Stimulated activated CD4-positive, alpha-beta T cell treated with anti-CD3 and anti-CD28 coated beads, Interleukin-2, amount 100 ng/mL, for 4 hours (primary cell): ENCODE data around the gene TMEM123.
"Not testable (repeated sequence)": the region's sequence is repeated elsewhere in the genome, so short reads cannot be mapped to it uniquely, and the experiment has no call there.

Experiments used
- DNase-seq: peaks from one replicate; pipeline ENCODE4 v3.0.0-alpha.2; 2020; ENCODE audit warnings: low read depth

TMEM123 gene

DNA sequence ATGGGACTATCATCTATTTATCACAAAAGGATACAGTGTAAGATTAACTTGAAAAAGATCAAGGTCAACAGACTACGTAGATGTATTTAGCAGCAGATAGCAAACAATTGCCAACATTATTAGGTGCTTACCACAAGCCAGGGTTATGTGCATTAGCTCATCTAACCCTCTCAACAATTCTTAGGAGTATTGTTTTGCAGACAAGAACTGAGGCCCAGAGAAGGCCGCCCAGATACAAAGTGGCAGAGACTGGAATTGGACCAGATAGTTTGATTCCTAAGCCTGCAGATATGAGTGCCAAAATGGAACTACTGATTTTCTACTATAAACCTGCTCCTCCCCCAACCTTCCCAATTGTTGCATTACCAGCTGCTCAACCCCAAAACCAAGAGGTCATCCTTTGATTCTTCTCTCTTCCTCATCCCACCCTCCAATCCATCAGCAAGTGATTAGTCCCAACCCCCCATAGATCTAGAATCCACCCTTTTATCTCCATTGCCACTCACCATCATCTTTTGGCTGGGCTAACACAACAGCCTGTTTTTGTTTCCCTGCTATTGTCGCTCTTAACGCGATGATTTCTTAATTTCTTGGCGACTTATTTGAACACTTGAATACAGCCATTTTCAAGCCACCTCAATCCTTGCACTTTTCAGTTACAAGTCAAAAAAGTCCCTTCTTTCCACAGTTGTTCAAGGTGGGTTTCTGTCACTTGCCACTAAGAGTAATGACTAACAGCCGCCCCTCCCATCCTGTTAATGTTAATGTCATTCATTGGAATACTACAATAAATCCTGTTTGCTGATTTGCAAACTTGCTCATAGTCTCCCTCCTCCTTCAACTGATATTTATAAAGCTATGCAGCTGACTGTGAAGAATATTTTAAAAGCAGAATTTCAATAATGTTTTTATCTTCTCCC is 2.7 kb downstream of the TMEM123 start:
- no peak for DNase-seq

DNA sequence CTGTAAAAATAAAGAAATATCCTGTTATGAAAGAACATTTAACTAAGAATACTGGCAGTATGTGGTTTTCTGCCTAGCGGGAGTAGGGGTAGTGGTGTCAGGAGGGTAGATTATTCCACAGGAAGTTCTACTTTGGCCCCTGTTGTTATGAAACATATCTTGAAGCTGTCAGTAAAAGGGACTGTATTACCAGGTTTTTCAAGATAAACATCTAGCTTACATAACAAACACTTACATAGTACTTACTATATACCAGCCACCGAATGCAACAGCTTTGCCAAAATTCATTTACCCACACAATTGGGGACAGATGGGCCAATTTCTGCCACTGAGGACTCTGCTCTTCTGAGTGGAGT is 3.7 kb downstream of the TMEM123 start:
- DNase-seq, result no peak

DNA sequence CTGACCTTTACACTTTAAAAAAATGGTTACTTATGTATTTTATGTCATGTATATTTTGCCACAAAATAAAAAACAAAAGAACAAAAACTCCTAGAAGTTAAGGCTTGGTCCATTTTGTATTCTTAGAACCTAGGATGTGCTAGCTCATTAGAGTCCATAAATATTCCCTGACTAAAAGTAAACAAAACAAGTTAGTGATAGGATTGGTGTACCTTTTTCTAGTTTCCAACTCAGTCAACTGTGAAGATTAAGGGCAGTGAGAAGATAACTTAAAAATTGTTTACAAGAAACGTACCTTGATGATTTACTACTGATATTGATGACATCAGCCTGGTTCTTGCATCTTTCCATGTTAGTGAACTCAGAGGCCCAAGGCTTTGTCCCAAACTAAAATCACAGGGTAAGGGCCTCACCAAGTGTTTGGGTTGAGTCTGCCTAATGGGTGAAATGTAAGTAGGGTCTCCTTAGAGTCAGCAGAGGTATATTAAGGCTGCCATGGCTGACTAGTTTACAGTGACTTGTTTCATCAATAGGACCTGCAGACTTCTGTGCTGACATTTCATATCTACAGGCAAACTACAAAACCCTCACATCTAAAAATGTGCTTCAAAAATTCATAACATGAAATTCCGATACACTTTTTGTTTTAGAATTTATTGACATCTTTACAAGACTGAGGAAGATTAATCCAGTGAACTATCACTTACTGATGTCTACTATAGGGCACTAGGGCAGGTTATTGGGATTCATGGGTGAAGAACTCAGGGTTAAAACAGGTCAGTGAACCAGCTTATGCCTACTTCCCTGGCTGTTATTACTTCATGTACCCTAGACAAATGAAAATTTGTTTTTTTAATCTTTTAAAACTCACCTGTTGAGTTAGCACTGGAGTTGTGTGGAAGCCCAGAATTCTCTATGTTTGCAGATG is 4.4 kb downstream of the TMEM123 start:
- DNase-seq, result no peak

DNA sequence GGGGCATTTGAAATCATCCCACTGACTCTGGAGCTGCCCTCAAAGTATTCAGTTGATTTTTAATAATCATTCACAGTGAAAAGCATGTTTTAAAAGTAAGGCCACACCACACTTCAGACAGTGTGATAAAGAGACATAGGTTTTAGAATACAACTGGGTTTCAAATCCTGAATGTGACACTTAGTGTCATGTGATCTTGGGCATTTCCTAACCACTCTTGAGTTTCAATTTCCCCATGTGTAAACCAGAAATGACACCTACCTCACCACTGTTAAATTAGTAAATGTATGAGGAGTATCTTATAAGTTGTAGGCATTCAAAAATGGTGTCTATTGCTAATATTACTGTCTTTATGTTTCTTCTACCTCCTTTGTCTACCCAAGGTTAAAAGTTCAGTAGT is 5.4 kb downstream of the TMEM123 start:
- DNase-seq, result no peak

DNA sequence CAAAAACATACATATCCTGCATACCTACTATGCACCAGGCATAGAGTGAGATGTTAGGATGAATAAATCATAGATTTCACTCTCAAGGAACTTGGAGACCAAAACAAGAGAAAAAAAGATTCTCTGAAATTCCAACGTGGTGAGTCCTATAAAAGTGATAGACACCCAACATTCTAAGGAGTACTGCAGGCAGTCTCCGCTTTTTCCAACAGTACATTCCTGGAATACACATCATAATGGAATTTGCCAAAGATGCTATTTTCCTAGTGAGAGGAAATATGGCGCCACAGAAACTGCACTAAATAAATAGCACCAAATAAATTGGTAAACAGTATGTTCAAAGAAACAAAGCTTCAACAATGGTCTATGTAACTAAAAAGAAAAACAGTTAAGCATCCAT is 6.0 kb downstream of the TMEM123 start:
- DNase-seq, result no peak

DNA sequence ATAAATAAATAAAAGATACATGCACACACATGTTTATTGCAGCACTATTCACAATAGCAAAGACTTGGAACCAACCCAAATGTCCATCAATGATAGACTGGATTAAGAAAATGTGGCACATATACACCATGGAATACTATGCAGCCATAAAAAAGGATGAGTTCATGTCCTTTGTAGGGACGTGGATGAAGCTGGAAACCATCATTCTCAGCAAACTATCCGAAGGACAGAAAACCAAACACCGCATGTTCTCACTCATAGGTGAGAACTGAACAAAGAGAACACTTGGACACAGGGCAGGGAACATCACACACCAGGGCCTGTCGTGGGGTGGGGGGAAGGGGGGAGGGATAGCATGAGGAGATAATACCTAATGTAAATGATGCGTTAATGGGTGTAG is 7.9 kb downstream of the TMEM123 start:
- DNase-seq, result not testable (repeated sequence)

DNA sequence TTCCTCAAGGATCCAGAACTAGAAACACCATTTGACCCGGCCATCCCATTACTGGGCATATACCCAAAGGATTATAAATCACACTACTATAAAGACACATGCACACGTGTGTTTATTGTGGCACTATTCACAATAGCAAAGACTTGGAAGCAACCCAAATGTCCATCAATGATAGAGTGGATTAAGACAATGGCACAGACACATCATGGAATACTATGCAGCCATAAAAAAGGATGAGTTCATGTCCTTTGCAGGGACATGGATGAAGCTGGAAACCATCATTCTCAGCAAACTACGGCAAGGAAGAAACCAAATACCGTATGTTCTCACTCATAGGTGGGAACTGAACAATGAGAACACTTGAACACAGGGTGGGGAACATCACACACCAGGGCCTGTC is 8.4 kb downstream of the TMEM123 start:
- not testable (repeated sequence) for DNase-seq

DNA sequence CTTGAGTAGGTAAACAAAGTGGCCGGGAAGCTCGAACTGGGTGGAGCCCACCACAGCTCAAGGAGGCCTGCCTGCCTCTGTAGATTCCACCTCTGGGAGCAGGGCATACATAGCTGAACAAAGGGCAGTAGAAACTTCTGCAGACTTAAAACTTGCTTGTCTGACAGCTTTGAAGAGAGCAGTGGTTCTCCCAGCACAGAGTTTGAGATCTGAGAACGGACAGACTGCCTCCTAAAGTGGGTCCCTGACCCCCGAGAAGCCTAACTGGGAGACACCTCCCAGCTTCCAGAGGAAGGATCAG is 13.6 kb downstream of the TMEM123 start:
- not testable (repeated sequence) for DNase-seq

DNA sequence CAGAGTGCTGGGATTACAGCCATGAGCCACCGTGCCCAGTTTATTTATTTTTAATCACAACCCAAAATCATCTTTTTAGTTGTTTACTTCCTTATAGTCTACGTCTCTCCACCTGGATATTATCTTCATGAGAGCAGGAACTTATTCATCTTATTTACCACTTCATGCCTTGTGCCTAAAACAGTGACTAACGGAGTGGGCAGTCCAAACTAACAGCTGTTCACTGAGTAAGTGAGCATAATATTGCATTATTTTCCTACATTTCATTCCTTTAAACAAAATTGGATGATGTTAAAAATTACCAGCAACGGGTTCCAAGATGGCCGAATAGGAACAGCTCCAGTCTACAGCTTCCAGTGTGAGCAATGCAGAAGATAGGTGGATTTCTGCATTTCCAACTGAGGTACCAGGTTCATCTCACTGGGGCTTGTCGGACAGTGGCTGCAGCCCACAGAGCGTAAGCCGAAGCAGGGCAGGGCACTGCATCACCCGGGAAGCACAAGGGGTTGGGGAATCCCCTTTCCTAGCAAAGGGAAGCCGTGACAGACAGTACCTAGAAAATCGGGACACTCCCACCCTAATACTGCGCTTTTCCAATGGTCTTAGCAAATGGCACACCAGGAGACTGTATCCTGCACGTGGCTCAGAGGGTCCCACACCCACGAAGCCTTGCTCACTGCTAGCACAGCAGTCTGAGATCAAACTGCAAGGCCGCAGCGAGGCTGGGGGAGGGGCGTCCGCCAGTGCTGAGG is 14.1 kb downstream of the TMEM123 start:
- DNase-seq, result no peak

DNA sequence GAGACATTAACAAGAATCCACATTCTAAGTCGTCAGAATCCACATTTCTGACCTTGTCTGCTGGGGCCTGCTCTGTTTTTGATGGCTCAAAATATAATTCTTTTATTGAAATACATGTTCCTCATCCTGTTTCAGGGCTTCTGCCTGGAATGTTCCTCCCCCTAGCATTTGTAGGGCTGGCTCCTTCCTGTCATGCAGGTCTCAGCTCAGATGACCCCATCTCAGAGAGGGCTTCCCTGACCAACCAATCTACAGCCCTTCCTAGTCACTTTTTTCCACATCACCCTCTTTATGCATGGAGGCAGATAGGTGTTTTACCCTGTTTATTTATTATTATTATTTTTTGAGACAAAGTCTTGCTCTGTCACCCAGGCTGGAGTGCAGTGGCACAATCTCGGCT is 14.8 kb downstream of the TMEM123 start:
- no peak for DNase-seq

DNA sequence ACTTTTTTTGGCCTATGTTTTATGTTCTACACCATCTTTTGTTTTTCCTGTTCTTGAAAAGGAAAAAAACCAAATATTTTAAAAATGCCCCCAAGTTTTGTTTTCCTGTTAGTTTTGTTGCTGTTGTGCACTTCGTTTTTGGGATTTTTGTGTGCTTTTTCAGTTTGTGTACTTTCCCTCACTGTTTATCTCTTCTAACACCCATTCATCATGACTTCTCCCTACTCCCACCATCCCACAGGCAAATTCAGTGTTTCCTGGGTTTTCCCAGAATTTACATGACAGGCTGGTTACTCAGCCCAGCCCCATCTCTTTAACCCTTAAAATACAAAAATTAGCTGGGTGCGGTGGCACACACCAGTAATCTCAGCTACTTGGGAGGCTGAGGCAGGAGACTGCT is 15.6 kb downstream of the TMEM123 start:
- no peak for DNase-seq

DNA sequence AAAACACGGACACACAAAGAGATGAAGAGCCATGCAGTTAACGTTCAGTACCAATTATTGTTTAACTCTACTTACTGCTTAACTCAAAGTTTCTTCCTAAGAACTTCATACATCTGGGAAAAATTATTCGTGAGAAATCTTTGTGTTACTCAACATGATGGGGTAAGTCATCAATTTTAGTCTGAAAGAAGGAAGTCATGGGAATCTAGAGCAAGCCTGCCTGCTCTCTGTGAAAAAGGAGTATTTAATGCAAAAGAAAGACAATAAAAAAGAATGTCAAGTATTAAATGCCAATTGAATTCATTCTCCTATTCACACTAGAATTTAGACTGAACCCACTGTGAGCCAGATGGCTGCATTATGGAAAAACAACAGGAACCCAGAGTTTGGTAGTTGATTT is 16.0 kb downstream of the TMEM123 start:
- no peak for DNase-seq

DNA sequence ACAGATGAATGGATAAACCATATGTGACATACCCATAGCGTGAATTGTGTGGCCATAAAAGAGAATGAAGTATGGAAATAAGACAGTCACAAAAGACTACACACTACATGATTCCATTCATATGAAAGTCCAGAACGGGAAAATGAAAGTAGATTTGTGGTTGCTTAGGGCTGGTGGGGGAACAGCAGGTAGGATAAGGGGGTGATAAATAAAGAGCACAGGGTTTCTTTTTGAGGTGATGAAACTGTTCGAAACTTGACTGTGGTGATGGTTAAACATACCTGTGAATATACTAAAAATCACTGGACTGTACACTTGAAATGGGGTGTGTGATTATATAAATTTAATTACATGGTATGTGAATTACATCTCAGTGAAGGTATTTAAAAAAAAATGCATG is 16.9 kb downstream of the TMEM123 start:
- no peak for DNase-seq

DNA sequence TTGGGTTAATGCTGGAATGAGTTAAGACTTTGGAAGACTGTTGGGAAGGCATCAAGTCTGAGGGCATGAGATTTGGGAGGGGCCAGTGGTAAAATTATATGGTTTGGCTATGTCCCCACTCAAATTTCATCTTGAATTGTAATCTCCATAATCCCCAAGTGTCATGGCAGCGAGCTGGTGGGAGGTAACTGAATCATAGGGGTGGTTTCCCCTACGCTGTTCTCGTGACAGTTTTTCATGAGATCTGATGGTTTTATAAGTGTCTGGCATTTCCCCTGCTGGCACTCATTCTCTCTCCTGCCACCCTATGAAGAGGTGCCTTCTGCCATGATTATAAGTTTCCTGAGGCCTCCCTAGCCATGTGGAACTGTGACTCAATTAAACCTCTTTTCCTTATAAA is 19.0 kb downstream of the TMEM123 start:
- not testable (repeated sequence) for DNase-seq

DNA sequence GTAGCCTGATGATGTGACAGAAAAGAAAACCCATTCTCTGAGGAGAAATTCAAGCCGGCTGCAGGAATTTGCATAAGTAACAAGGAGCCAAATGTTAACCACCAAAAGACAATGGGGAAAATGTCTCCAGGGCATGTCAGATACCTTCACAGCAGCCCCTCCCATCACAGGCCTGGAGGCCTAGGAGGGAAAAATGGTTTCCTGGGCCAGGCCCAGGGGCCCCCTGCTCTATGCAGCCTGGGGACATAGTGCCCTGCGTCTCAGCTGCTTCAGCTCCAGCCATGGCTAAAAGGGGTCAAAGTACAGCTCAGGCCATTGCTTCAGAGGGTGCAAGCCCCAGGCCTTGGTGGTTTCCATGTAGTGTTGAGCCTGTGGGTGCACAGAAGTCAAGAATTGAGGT is 20.0 kb downstream of the TMEM123 start:
- DNase-seq, result not testable (repeated sequence)

DNA sequence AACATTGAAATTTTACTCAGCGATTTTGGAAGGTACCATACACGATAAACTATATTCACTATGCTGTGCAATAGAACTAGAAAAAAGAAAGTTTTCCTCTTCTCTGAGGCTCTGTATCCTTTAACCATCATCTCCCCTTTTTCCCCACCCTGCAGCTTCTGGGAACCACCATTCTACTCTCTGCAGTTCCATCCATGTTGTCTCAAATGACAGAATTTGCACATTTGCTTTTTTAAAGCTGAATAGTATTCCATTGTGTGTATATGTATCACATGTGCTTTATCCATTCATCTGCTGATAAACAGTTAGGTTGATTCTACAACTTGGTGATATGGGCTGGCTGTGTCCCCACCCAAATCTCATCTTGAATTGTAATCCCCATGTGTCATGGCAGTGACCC is 21.2 kb downstream of the TMEM123 start:
- no peak for DNase-seq

DNA sequence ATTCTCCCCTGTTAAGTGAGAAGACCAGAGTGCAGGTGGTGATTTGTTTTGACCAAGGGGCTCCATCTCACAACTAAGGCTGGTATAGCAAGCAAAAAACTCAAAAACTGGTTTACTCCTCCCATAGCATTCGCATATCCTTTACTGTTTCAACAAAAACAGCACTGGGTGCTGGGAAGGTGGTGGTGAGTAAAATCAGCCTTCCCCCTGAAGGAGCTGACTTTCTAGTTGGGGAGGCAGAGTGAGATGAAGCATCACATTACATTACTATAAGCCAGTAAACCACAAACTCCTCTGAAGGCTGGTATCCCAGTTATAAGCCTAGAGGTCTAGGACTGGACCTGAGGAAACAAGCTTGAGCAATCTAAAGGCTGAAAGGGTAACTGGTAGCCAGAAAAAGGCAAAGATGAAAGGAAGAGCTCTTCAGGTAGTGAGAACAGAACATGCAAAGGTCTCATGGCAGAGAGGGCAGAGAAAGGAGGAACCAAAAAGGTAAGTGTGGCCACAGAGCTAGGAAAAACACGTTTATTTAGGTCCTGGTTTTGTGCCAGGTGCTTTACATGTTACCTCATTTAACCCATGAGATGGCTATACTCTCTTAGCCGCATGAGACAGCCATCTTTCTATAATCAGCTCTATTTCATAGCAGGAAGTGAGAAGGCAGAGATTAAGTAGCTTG is 22.3 kb downstream of the TMEM123 start:
- no peak for DNase-seq

DNA sequence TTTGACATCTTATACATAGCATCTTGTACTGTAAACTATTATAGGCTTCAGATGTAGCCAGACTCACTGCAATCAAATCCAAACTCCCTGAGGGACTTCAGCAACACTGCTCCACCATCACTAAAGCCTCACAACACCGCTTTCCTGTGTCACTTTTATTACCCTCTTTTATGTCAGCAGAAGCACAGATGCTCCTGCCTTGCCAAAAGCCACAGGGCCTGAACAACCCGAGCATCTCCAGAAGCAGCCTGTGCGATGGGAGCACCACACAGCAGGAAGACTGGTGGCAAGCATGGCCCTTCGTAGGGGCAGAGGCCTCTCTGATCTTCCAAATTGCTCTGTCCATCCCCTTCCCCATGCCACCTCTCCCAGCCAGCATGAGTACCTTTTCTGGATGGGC is 22.9 kb downstream of the TMEM123 start:
- DNase-seq, result no peak

DNA sequence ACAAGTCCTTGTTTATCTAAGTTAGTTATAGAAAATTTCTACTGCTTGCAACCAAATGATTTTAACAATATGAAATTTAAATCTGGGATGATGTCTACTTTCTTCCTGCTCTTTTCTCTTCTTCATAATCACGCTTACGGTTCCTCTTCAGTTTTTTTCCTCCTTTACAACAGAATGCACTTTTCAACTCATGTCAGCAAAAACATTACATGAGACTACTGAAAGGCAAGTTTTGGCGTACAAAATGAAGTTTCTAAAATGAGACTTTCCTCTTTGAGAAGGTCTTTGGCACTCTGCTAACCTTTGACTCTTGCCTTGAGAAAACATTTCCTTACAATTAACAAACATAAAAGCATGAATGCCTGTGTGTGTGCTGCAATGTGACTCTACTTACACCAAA is 23.3 kb downstream of the TMEM123 start:
- no peak for DNase-seq

DNA sequence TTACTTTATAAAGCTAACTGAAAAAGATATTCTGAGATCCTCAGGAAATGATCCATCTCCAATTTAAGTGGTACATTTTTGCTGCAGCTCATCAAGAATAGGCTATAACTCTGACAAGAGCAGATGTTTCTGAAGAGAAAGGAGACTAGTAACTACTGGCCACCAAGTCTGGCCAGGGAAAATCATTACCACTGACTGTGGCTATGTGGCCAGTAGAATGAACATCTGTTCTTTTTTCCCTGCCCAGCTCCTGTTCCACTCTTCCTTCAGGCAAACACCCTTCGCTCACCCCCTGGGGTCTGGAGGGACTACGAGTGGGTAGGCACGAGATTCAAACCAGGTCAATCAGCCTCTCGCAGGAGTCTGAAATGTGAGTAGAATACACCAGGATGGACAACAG is 23.9 kb downstream of the TMEM123 start:
- DNase-seq, result no peak

DNA sequence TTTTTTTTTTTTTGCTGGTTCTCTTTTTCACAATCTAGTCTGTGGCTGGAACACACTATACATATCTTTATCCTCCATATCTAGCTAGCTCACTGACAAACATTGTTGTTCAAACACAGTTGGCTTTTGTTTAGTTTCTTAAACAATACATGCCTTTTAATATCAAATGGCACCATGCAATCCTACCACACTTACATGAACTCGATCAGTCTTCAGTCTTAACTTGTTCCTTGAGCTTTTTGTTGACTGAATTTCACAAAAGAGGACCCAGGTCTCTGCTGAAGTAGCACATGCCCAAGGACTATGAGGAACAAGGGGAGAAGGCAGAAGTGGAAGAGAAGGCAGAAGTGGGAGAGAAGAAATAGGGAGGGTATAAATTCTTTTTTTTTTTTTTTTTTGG is 25.5 kb downstream of the TMEM123 start:
- DNase-seq, result no peak

DNA sequence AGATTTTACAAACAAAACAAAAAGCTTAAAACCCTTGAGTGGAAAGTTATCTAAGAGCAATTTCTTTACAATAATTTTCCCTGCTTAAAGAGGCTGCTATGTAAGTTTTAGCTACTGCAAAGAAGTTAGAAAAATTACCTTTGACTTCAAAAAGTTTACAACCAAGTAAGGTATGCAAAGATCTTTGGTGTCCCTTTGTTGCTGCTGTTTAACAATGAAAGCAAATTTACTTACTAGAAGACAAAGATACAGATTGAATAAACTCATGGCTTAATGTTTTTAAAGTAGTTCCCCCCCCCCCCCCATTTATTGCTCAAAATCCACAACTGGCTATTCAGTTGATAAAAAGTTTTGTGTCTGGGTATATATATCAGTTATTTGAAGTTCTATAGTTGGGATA is 26.0 kb downstream of the TMEM123 start:
- no peak for DNase-seq
